MM.1S (cell line): ENCODE results near the gene PRX.

Experiments
- DNase-seq: peaks from one replicate; pipeline ENCODE4 v3.0.0-alpha.2; 2015
- H2AFZ ChIP-seq: fragments of 300-600 bp; sonication (generic); 2 replicates; pipeline ENCODE4 v1.6.0; 2016; ENCODE audit warnings: antibody characterized with exemption, low read length
- H3F3A ChIP-seq: fragments of 300-600 bp; sonication (generic); 2 replicates; pipeline ENCODE4 v1.6.1; 2016; ENCODE audit warnings: mild to moderate bottlenecking, antibody characterized with exemption, low read length, moderate library complexity, mixed read lengths; ENCODE audit not compliant: insufficient read depth
- H3K27ac ChIP-seq: fragments of 300-600 bp; sonication (generic); 2 replicates; pipeline ENCODE4 v1.5.1; 2016; ENCODE audit warnings: mild to moderate bottlenecking, low read length
- H3K27me3 ChIP-seq: fragments of 300-600 bp; sonication (generic); replicated peaks from 2 replicates; pipeline ENCODE4 v1.6.0; 2016; ENCODE audit warnings: low read length; ENCODE audit not compliant: insufficient read depth
- H3K36me3 ChIP-seq: fragments of 300-600 bp; sonication (generic); replicated peaks from 2 replicates; pipeline ENCODE4 v1.6.1; 2016; ENCODE audit warnings: mild to moderate bottlenecking, low read length, mixed read lengths; ENCODE audit not compliant: insufficient read depth
- H3K4me1 ChIP-seq: fragments of 300-600 bp; sonication (generic); 2 replicates; pipeline ENCODE4 v1.6.1; 2016; ENCODE audit warnings: low read length, mixed read lengths
- H3K4me2 ChIP-seq: fragments of 300-600 bp; sonication (generic); 2 replicates; pipeline ENCODE4 v1.6.0; 2016; ENCODE audit warnings: low read depth, low read length
- H3K4me3 ChIP-seq: fragments of 300-600 bp; sonication (generic); 2 replicates; pipeline ENCODE4 v1.5.1; 2016; ENCODE audit warnings: low read length, mixed read lengths
- H3K79me2 ChIP-seq: fragments of 300-600 bp; sonication (generic); 2 replicates; pipeline ENCODE4 v1.6.1; 2016; ENCODE audit warnings: mixed run types, low read length, mixed read lengths
- H3K9ac ChIP-seq: fragments of 300-600 bp; sonication (generic); 2 replicates; pipeline ENCODE4 v1.6.1; 2016; ENCODE audit warnings: low read length, mixed read lengths
- H3K9me2 ChIP-seq: fragments of 300-600 bp; sonication (generic); replicated peaks from 2 replicates; pipeline ENCODE4 v1.6.1; 2016; ENCODE audit warnings: mild to moderate bottlenecking, low read length, mixed read lengths; ENCODE audit not compliant: insufficient read depth
- H3K9me3 ChIP-seq: fragments of 300-600 bp; sonication (generic); replicated peaks from 2 replicates; pipeline ENCODE4 v1.6.1; 2016; ENCODE audit warnings: mild to moderate bottlenecking, low read length, mixed read lengths; ENCODE audit not compliant: insufficient read depth
- H4K20me1 ChIP-seq: fragments of 300-600 bp; sonication (generic); 2 replicates; pipeline ENCODE4 v1.6.1; 2016; ENCODE audit warnings: mild to moderate bottlenecking, low read length, moderate library complexity, mixed read lengths; ENCODE audit not compliant: insufficient read depth
- CTCF ChIP-seq: fragments of 300-600 bp; sonication (generic); IDR thresholded peaks from 2 replicates; pipeline ENCODE4 v1.5.1; 2016; ENCODE audit warnings: antibody characterized with exemption, low read length, mixed read lengths
- EZH2 ChIP-seq: fragments of 300-600 bp; sonication (generic); optimal IDR thresholded peaks from 2 replicates; pipeline ENCODE3; 2017; ENCODE audit warnings: low read depth, mild to moderate bottlenecking, antibody characterized with exemption, low read length, mixed read lengths
- EZH2phosphoT487 ChIP-seq: fragments of 300-600 bp; sonication (generic); IDR thresholded peaks from 2 replicates; pipeline ENCODE4 v1.6.1; 2018; ENCODE audit warnings: antibody characterized with exemption, low read length

Gene PRX

GRCh38 chr19:40415768-40416167, 2.6 kb upstream of the PRX start:
- no peaks in the 10 kb centered on the region for H3K36me3 ChIP-seq
- DNase-seq: no peak
- H3K79me2 ChIP-seq: no peaks in the 10 kb centered on the region
- H3K27me3 ChIP-seq: no peaks in the 10 kb centered on the region; the same call in 1 of the 2 replicates
- no peak for TF ChIP-seq CTCF
- TF ChIP-seq EZH2phosphoT487: no peak
- no peak overlapping the region for H3K9ac ChIP-seq
- H3K4me2 ChIP-seq: no peak overlapping the region
- no peaks in the 10 kb centered on the region for H3K9me3 ChIP-seq
- H3K9me2 ChIP-seq: no peaks in the 10 kb centered on the region
- no peaks in the 10 kb centered on the region for H3F3A ChIP-seq
- no peak overlapping the region for H2AFZ ChIP-seq
- H3K4me1 ChIP-seq: peaks cover 11% of the 10 kb centered on the region
- no peak overlapping the region for H3K27ac ChIP-seq
- no peaks in the 10 kb centered on the region for H4K20me1 ChIP-seq
- H3K4me3 ChIP-seq: no peak overlapping the region

GRCh38 chr19:40414542-40415535, 1.7 kb upstream of the PRX start:
- TF ChIP-seq EZH2phosphoT487: no peak
- no peak for TF ChIP-seq EZH2
- no peak for TF ChIP-seq CTCF
- H3K9me3 ChIP-seq: no peaks in the 10 kb centered on the region
- H3K27ac ChIP-seq: no peak overlapping the region
- H3K9me2 ChIP-seq: no peaks in the 10 kb centered on the region
- no peak overlapping the region for H3K4me3 ChIP-seq
- DNase-seq: no peak
- peaks cover 11% of the 10 kb centered on the region for H3K4me1 ChIP-seq
- no peaks in the 10 kb centered on the region for H3K36me3 ChIP-seq
- H3K79me2 ChIP-seq: no peaks in the 10 kb centered on the region
- H3K27me3 ChIP-seq: no peaks in the 10 kb centered on the region; the same call in 1 of the 2 replicates
- H3K9ac ChIP-seq: no peak overlapping the region
- H4K20me1 ChIP-seq: no peaks in the 10 kb centered on the region
- no peak overlapping the region for H2AFZ ChIP-seq
- H3K4me2 ChIP-seq: no peak overlapping the region
- H3F3A ChIP-seq: no peaks in the 10 kb centered on the region

GRCh38 chr19:40412866-40413265, 312 bp downstream of the PRX start:
- peaks cover 11% of the 10 kb centered on the region for H3K4me1 ChIP-seq
- no peak overlapping the region for H3K9ac ChIP-seq
- H3K79me2 ChIP-seq: no peaks in the 10 kb centered on the region
- H4K20me1 ChIP-seq: no peaks in the 10 kb centered on the region
- no peaks in the 10 kb centered on the region for H3K9me3 ChIP-seq
- TF ChIP-seq EZH2 (no peak), EZH2phosphoT487 (no peak), CTCF (no peak)
- DNase-seq: no peak
- no peak overlapping the region for H3K27ac ChIP-seq
- no peaks in the 10 kb centered on the region for H3F3A ChIP-seq
- no peaks in the 10 kb centered on the region for H3K9me2 ChIP-seq
- no peak overlapping the region for H2AFZ ChIP-seq
- H3K36me3 ChIP-seq: no peaks in the 10 kb centered on the region
- H3K27me3 ChIP-seq: no peaks in the 10 kb centered on the region
- H3K4me3 ChIP-seq: no peak overlapping the region
- H3K4me2 ChIP-seq: no peak overlapping the region
